ENCODE measurements around the gene LTF. TPM values are rescaled to one million over a fixed set of nuclear protein-coding genes. Genes with fewer than 3 reads are reported as not detected.

LTF gene
- total RNA-seq, 3 donors from 2014 or later, result 1.2 to 1.4 (median 1.2) TPM

GRCh38 chr3:46482632-46483350 is 18.1 kb upstream of the LTF start:
- TF ChIP-seq CTCF (IDR thresholded peaks at IDR 0.05), result no peak
- no peak for DNase-seq
- no peak for ATAC-seq
- intact Hi-C loops (cut with DNase I, micrococcal nuclease), result loop anchor here in 1 of 2 donors (10.0 kb wide), 1 partner anchor 72 kb away; no protein-coding TSS in a partner anchor
- Histone ChIP-seq H3K4me1 (ENCODE audit: low read depth) (peaks cover 7% of the 10 kb centered on the region), H3K9me3 (no peaks in the 10 kb centered on the region), H3K4me3 (no peak overlapping the region), H3K36me3 (ENCODE audit: low read depth) (no peaks in the 10 kb centered on the region)

GRCh38 chr3:46481636-46482035 is 16.9 kb upstream of the LTF start:
- ATAC-seq, result no peak
- no peak for DNase-seq
- Histone ChIP-seq H3K4me1 (ENCODE audit: low read depth) (peaks cover 7% of the 10 kb centered on the region), H3K36me3 (ENCODE audit: low read depth) (no peaks in the 10 kb centered on the region), H3K9me3 (no peaks in the 10 kb centered on the region), H3K4me3 (no peak overlapping the region)
- intact Hi-C loops (cut with DNase I, micrococcal nuclease), result loop anchor here in 1 of 2 donors (10.0 kb wide), 1 partner anchor 73 kb away; no protein-coding TSS in a partner anchor
- no peak for TF ChIP-seq CTCF (IDR thresholded peaks at IDR 0.05)

GRCh38 chr3:46480491-46481195 is 15.9 kb upstream of the LTF start:
- H3K9me3 ChIP-seq, result no peaks in the 10 kb centered on the region
- no peak for DNase-seq
- no peaks in the 10 kb centered on the region for H3K36me3 ChIP-seq (ENCODE audit: low read depth)
- H3K4me1 ChIP-seq (ENCODE audit: low read depth), result peaks cover 7% of the 10 kb centered on the region
- TF ChIP-seq CTCF (IDR thresholded peaks at IDR 0.05), result no peak
- no peak overlapping the region for H3K4me3 ChIP-seq
- no peak for ATAC-seq
- intact Hi-C loops (cut with DNase I, micrococcal nuclease), result loop anchor here in 1 of 2 donors (10.0 kb wide), 1 partner anchor 74 kb away; no protein-coding TSS in a partner anchor

GRCh38 chr3:46479696-46480095 is 15.0 kb upstream of the LTF start:
- TF ChIP-seq CTCF (IDR thresholded peaks at IDR 0.05), result no peak
- no peak for DNase-seq
- H3K9me3 ChIP-seq, result peaks cover 4% of the 10 kb centered on the region
- H3K4me1 ChIP-seq (ENCODE audit: low read depth), result peaks cover 1% of the 10 kb centered on the region
- no peak overlapping the region for H3K4me3 ChIP-seq
- intact Hi-C loops (cut with DNase I, micrococcal nuclease), result loop anchor here in 1 of 2 donors (10.0 kb wide), 1 partner anchor 75 kb away; no protein-coding TSS in a partner anchor
- H3K36me3 ChIP-seq (ENCODE audit: low read depth), result no peaks in the 10 kb centered on the region
- ATAC-seq, result no peak

- intact Hi-C loops (cut with DNase I, micrococcal nuclease), result no loop called here
- H3K9me3 ChIP-seq, result peaks cover 6% of the 10 kb centered on the region
- DNase-seq, result no peak
- TF ChIP-seq CTCF (IDR thresholded peaks at IDR 0.05), result no peak
- H3K4me3 ChIP-seq, result no peak overlapping the region
- H3K36me3 ChIP-seq (ENCODE audit: low read depth), result no peaks in the 10 kb centered on the region
- ATAC-seq, result no peak
- no peaks in the 10 kb centered on the region for H3K4me1 ChIP-seq (ENCODE audit: low read depth)
Observed at GRCh38 chr3:46479021-46479420, 14.3 kb upstream of the LTF start.

All from mucosa of descending colon (tissue), 3 donors.